Measurements from ENCODE around the gene CCDC33.

DNA sequence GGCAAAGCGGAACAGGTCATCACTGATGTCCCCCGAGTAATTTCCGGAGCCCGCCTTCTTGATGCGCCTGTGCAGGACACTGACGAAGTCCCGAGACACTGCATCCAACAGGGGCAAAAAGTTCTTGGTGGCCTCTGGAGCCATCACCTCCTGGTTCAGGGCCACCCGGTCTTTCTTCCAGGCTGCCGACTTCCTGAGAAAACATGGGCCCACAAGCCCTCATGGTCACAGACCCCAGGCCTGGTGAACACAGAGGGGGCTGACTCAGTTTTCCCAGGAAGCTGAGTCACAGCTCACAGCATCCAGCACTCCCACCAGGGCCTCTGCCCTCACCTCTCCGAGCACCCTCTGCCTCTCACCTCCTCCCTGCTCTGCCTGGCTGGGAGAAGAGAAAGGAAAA is 108.9 kb downstream of the CCDC33 start:
- TF ChIP-seq, protein P1, sequence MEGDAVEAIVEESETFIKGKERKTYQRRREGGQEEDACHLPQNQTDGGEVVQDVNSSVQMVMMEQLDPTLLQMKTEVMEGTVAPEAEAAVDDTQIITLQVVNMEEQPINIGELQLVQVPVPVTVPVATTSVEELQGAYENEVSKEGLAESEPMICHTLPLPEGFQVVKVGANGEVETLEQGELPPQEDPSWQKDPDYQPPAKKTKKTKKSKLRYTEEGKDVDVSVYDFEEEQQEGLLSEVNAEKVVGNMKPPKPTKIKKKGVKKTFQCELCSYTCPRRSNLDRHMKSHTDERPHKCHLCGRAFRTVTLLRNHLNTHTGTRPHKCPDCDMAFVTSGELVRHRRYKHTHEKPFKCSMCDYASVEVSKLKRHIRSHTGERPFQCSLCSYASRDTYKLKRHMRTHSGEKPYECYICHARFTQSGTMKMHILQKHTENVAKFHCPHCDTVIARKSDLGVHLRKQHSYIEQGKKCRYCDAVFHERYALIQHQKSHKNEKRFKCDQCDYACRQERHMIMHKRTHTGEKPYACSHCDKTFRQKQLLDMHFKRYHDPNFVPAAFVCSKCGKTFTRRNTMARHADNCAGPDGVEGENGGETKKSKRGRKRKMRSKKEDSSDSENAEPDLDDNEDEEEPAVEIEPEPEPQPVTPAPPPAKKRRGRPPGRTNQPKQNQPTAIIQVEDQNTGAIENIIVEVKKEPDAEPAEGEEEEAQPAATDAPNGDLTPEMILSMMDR (IDR thresholded peaks at IDR 0.05; ENCODE audit: low read depth, low read length) = no peak
- TF ChIP-seq EZH2phosphoT487 (IDR thresholded peaks at IDR 0.05; ENCODE audit: low read depth) = no peak

Measured in OCI-LY3 (cell line).